WTC11 (cell line): ENCODE data around the gene NBAS. TPM values are rescaled to one million over a fixed set of nuclear protein-coding genes. Genes with fewer than 3 reads are reported as not detected.

Experiments
- ATAC-seq: fragments of 200-7000 bp; cut with Tn5 transposase; 2 replicates; pipeline ENCODE4 v1.10.0; 2021; ENCODE audit warnings: mild to moderate bottlenecking, moderate library complexity
- CTCF ChIA-PET: fragments of 300-600 bp; sonication (Branson Sonifier 250); formaldehyde crosslinking; loops from one replicate; lab custom pipeline; 2021; ENCODE audit warnings: antibody characterized with exemption; lab: Charles Lee
- POLR2A ChIA-PET: fragments of 350-600 bp; sonication (Branson Sonifier 250); formaldehyde crosslinking; loops from one replicate; lab custom pipeline; 2021; ENCODE audit warnings: antibody characterized with exemption; lab: Charles Lee
- DNase-seq: peaks from one replicate; pipeline ENCODE4 v3.0.0; 2021; ENCODE audit warnings: low spot score
- H3K27ac Mint-ChIP-seq: 2 replicates; pipeline ENCODE4 v1.8.0; 2021; ENCODE audit warnings: mixed read lengths
- H3K27me3 Mint-ChIP-seq: 2 replicates; pipeline ENCODE4 v1.8.0; 2021; ENCODE audit warnings: low read depth, mild to moderate bottlenecking, moderate library complexity, mixed read lengths
- H3K36me3 Mint-ChIP-seq: 2 replicates; pipeline ENCODE4 v1.8.0; 2021; ENCODE audit warnings: mixed read lengths
- H3K4me1 Mint-ChIP-seq: 2 replicates; pipeline ENCODE4 v1.8.0; 2022; ENCODE audit warnings: mixed read lengths
- H3K4me3 Mint-ChIP-seq: 2 replicates; pipeline ENCODE4 v1.8.0; 2021; ENCODE audit warnings: mild to moderate bottlenecking, moderate library complexity, mixed read lengths
- H3K9me3 Mint-ChIP-seq: 2 replicates; pipeline ENCODE4 v1.8.0; 2021; ENCODE audit warnings: mixed read lengths
- ATF3 ChIP-seq: sonication (generic); formaldehyde crosslinking; conservative IDR thresholded peaks from 2 replicates; pipeline ENCODE4 v1.8.1; 2022; ENCODE audit warnings: mild to moderate bottlenecking, missing genetic modification reagents
- CDX4 ChIP-seq: fragments of 250-450 bp; sonication (Bioruptor Pico); IDR thresholded peaks from 2 replicates; pipeline ENCODE4 v1.9.0; 2021; ENCODE audit warnings: moderate library complexity, mild to moderate bottlenecking, inconsistent platforms, borderline replicate concordance
- CREB1 ChIP-seq: sonication (generic); formaldehyde crosslinking; IDR thresholded peaks from 2 replicates; pipeline ENCODE4 v1.8.0; 2023; ENCODE audit warnings: mild to moderate bottlenecking, missing genetic modification reagents
- CREM ChIP-seq: sonication (generic); formaldehyde crosslinking; IDR thresholded peaks from 2 replicates; pipeline ENCODE4 v1.8.1; 2022; ENCODE audit warnings: mild to moderate bottlenecking, missing genetic modification reagents, moderate library complexity
- E2F4 ChIP-seq: sonication (generic); formaldehyde crosslinking; IDR thresholded peaks from 2 replicates; pipeline ENCODE4 v1.8.1; 2022; ENCODE audit warnings: low read depth, mild to moderate bottlenecking, moderate library complexity, missing genetic modification reagents, borderline replicate concordance
- FOXK1 ChIP-seq: sonication (generic); formaldehyde crosslinking; IDR thresholded peaks from 2 replicates; pipeline ENCODE4 v1.8.0; 2022; ENCODE audit warnings: mild to moderate bottlenecking, moderate library complexity, missing genetic modification reagents
- GABPB1 ChIP-seq: sonication (generic); formaldehyde crosslinking; IDR thresholded peaks from 2 replicates; pipeline ENCODE4 v1.8.1; 2023; ENCODE audit warnings: mild to moderate bottlenecking, missing genetic modification reagents
- IRF2 ChIP-seq: sonication (generic); formaldehyde crosslinking; IDR thresholded peaks from 2 replicates; pipeline ENCODE4 v1.8.0; 2022; ENCODE audit warnings: low read depth, missing genetic modification reagents, borderline replicate concordance
- JUN ChIP-seq: sonication (generic); formaldehyde crosslinking; IDR thresholded peaks from 2 replicates; pipeline ENCODE4 v1.8.0; 2023; ENCODE audit warnings: mild to moderate bottlenecking, missing genetic modification reagents
- PRRX2 ChIP-seq: fragments of 250-450 bp; sonication (Bioruptor Pico); IDR thresholded peaks from 2 replicates; pipeline ENCODE4 v1.8.0; 2021; ENCODE audit warnings: mild to moderate bottlenecking
- SMAD3 ChIP-seq: sonication (generic); formaldehyde crosslinking; IDR thresholded peaks from 2 replicates; pipeline ENCODE4 v1.8.0; 2022; ENCODE audit warnings: missing genetic modification reagents, mild to moderate bottlenecking, borderline replicate concordance
- SOX15 ChIP-seq: fragments of 250-450 bp; sonication (Bioruptor Pico); IDR thresholded peaks from 2 replicates; pipeline ENCODE4 v1.9.0; 2021; ENCODE audit warnings: mild to moderate bottlenecking
- STAT6 ChIP-seq: sonication (generic); formaldehyde crosslinking; conservative IDR thresholded peaks from 2 replicates; pipeline ENCODE4 v1.8.1; 2023; ENCODE audit warnings: mild to moderate bottlenecking, low read depth, missing genetic modification reagents, moderate library complexity
- ZBTB43 ChIP-seq: sonication (generic); formaldehyde crosslinking; IDR thresholded peaks from 2 replicates; pipeline ENCODE4 v1.8.1; 2023; ENCODE audit warnings: mild to moderate bottlenecking, missing genetic modification reagents
- ZNF263 ChIP-seq: sonication (generic); formaldehyde crosslinking; IDR thresholded peaks from 2 replicates; pipeline ENCODE4 v1.8.1; 2022; ENCODE audit warnings: low read depth, mild to moderate bottlenecking, moderate library complexity, missing genetic modification reagents
- total RNA-seq: library from RNA; stranded (reverse); gene quantifications from 3 replicates; pipeline ENCODE4 v1.2.3, GENCODE V29; 2021
- TF ChIP-seq, protein P1 (sequence below): sonication (generic); formaldehyde crosslinking; IDR thresholded peaks from 2 replicates; pipeline ENCODE4 v1.8.1; 2023; ENCODE audit warnings: mild to moderate bottlenecking, missing genetic modification reagents, moderate library complexity
- TF ChIP-seq, protein P2 (sequence below): sonication (generic); formaldehyde crosslinking; IDR thresholded peaks from 2 replicates; pipeline ENCODE4 v1.8.0; 2023; ENCODE audit warnings: missing genetic modification reagents
- TF ChIP-seq, protein P3 (sequence below): fragments of 200-600 bp; IDR thresholded peaks from 2 replicates; pipeline ENCODE4 v1.8.0; 2022; ENCODE audit warnings: antibody characterized with exemption
- TF ChIP-seq, protein P4 (sequence below): fragments of 250-450 bp; sonication (Bioruptor Pico); IDR thresholded peaks from 2 replicates; pipeline ENCODE4 v1.9.0; 2021; ENCODE audit warnings: mild to moderate bottlenecking, borderline replicate concordance

NBAS gene
- total RNA-seq, 1 experiment from 2014 or later = 32.3 TPM

DNA sequence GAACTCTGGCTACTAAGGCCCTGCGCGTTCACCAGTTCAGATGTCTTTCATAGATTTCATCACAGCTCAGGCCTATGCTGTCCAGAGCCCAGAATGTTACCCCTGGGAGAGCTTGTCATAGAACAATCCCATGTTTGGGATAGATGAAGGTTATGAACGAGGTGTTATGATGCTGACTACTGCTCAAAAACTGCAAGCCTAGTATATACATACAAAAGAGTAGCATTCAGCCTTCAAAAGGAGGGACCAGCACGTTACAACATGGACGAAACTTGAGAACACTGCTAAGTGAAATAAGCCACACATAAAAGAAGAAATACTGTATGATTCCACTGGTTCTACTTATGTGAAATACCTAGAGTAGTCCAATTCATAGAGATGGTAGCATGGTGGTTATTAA lies 401.9 kb downstream of the NBAS start (continued):
- TF ChIP-seq STAT6 (CRISPR knock-in tag) (no peak), ZNF263 (CRISPR knock-in tag) (no peak)
- TF ChIP-seq, protein P1, sequence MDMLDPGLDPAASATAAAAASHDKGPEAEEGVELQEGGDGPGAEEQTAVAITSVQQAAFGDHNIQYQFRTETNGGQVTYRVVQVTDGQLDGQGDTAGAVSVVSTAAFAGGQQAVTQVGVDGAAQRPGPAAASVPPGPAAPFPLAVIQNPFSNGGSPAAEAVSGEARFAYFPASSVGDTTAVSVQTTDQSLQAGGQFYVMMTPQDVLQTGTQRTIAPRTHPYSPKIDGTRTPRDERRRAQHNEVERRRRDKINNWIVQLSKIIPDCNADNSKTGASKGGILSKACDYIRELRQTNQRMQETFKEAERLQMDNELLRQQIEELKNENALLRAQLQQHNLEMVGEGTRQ (CRISPR knock-in tag) = no peak

GRCh38 chr2:15158532-15158931 lies 402.6 kb downstream of the NBAS start:
- POLR2A ChIA-PET = no interaction called here
- no peaks in the 10 kb centered on the region for H3K9me3 Mint-ChIP-seq
- CTCF ChIA-PET = interaction anchor here (0.9 kb wide), 1 partner anchor 255 kb away, joined by 4 read pairs; no protein-coding TSS in a partner anchor
- no peak for ATAC-seq
- TF ChIP-seq JUN (CRISPR knock-in tag) (no peak), IRF2 (CRISPR knock-in tag) (no peak), GABPB1 (CRISPR knock-in tag) (no peak), STAT6 (CRISPR knock-in tag) (no peak), SMAD3 (CRISPR knock-in tag) (no peak), FOXK1 (CRISPR knock-in tag) (no peak), PRRX2 (CRISPR knock-in tag) (no peak), E2F4 (CRISPR knock-in tag) (no peak), ATF3 (no peak), CREB1 (CRISPR knock-in tag) (no peak), SOX15 (no peak), ZBTB43 (CRISPR knock-in tag) (no peak), CREM (no peak), CDX4 (CRISPR knock-in tag) (no peak)
- TF ChIP-seq, protein P2, sequence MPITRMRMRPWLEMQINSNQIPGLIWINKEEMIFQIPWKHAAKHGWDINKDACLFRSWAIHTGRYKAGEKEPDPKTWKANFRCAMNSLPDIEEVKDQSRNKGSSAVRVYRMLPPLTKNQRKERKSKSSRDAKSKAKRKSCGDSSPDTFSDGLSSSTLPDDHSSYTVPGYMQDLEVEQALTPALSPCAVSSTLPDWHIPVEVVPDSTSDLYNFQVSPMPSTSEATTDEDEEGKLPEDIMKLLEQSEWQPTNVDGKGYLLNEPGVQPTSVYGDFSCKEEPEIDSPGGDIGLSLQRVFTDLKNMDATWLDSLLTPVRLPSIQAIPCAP (CRISPR knock-in tag) = no peak
- TF ChIP-seq, protein P3, sequence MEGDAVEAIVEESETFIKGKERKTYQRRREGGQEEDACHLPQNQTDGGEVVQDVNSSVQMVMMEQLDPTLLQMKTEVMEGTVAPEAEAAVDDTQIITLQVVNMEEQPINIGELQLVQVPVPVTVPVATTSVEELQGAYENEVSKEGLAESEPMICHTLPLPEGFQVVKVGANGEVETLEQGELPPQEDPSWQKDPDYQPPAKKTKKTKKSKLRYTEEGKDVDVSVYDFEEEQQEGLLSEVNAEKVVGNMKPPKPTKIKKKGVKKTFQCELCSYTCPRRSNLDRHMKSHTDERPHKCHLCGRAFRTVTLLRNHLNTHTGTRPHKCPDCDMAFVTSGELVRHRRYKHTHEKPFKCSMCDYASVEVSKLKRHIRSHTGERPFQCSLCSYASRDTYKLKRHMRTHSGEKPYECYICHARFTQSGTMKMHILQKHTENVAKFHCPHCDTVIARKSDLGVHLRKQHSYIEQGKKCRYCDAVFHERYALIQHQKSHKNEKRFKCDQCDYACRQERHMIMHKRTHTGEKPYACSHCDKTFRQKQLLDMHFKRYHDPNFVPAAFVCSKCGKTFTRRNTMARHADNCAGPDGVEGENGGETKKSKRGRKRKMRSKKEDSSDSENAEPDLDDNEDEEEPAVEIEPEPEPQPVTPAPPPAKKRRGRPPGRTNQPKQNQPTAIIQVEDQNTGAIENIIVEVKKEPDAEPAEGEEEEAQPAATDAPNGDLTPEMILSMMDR = no peak
- TF ChIP-seq, protein P4, sequence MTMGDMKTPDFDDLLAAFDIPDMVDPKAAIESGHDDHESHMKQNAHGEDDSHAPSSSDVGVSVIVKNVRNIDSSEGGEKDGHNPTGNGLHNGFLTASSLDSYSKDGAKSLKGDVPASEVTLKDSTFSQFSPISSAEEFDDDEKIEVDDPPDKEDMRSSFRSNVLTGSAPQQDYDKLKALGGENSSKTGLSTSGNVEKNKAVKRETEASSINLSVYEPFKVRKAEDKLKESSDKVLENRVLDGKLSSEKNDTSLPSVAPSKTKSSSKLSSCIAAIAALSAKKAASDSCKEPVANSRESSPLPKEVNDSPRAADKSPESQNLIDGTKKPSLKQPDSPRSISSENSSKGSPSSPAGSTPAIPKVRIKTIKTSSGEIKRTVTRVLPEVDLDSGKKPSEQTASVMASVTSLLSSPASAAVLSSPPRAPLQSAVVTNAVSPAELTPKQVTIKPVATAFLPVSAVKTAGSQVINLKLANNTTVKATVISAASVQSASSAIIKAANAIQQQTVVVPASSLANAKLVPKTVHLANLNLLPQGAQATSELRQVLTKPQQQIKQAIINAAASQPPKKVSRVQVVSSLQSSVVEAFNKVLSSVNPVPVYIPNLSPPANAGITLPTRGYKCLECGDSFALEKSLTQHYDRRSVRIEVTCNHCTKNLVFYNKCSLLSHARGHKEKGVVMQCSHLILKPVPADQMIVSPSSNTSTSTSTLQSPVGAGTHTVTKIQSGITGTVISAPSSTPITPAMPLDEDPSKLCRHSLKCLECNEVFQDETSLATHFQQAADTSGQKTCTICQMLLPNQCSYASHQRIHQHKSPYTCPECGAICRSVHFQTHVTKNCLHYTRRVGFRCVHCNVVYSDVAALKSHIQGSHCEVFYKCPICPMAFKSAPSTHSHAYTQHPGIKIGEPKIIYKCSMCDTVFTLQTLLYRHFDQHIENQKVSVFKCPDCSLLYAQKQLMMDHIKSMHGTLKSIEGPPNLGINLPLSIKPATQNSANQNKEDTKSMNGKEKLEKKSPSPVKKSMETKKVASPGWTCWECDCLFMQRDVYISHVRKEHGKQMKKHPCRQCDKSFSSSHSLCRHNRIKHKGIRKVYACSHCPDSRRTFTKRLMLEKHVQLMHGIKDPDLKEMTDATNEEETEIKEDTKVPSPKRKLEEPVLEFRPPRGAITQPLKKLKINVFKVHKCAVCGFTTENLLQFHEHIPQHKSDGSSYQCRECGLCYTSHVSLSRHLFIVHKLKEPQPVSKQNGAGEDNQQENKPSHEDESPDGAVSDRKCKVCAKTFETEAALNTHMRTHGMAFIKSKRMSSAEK (CRISPR knock-in tag) = no peak
- DNase-seq = no peak
- peaks cover 45% of the 10 kb centered on the region for H3K4me1 Mint-ChIP-seq
- H3K36me3 Mint-ChIP-seq = no peaks in the 10 kb centered on the region
- no peak overlapping the region for H3K27ac Mint-ChIP-seq
- H3K27me3 Mint-ChIP-seq = no peaks in the 10 kb centered on the region
- no peak overlapping the region for H3K4me3 Mint-ChIP-seq
